DOHH2 (cell line): ENCODE data around the gene ANKRD33B.

ENCODE experiments used
- CTCF ChIP-seq: fragments of 200-600 bp; sonication (generic); IDR thresholded peaks from one replicate; pipeline ENCODE4 v1.5.1; 2014; ENCODE audit warnings: antibody characterized with exemption, mild to moderate bottlenecking, low read depth, low read length; ENCODE audit not compliant: poor library complexity, severe bottlenecking
- EZH2phosphoT487 ChIP-seq: fragments of 200-600 bp; sonication (generic); IDR thresholded peaks from 2 replicates; pipeline ENCODE4 v1.6.1; 2017; ENCODE audit warnings: borderline replicate concordance, mild to moderate bottlenecking, antibody characterized with exemption, low read length, moderate library complexity, mixed read lengths

- no peak for TF ChIP-seq CTCF
- TF ChIP-seq EZH2phosphoT487, result no peak
Measured at GRCh38 chr5:10610058-10610457, 46.2 kb downstream of the ANKRD33B start.
